Natural killer cell treated with Interleukin-12 subunit alpha and Interleukin-12 subunit beta and Interleukin-15 and Interleukin-18, amount 100 ng/mL, for 72 hours (primary cell): ENCODE results near the gene SAFB2. TPM values are rescaled to one million over a fixed set of nuclear protein-coding genes. Genes with fewer than 3 reads are reported as not detected.

Experiments used
- ATAC-seq, 2 donors: fragments of 150-1000 bp; cut with Tn5 transposase in 1 of 2; sonication (Bioruptor Pico), chemical (Tn5 transposase) in 1 of 2; 2 replicates each; pipeline ENCODE4 v1.10.0; 2021
- DNase-seq: peaks from one replicate; pipeline ENCODE4 v3.0.0; 2022; ENCODE audit warnings: low spot score
- H3K27ac Mint-ChIP-seq, 2 donors: 1 replicate in 1 of 2; 2 replicates in 1 of 2; pipeline ENCODE4 v1.8.0; 2022; ENCODE audit warnings: mixed read lengths in 2 of 2, mild to moderate bottlenecking in 1 of 2, moderate library complexity in 1 of 2
- H3K27me3 Mint-ChIP-seq, 2 donors: 1 replicate in 1 of 2; 2 replicates in 1 of 2; pipeline ENCODE4 v1.8.0; 2022; ENCODE audit warnings: mixed read lengths in 2 of 2
- H3K36me3 Mint-ChIP-seq: one replicate; pipeline ENCODE4 v1.8.0; 2022; ENCODE audit warnings: mixed read lengths
- H3K4me1 Mint-ChIP-seq, 2 donors: 1 replicate in 1 of 2; 2 replicates in 1 of 2; pipeline ENCODE4 v1.8.0; 2022; ENCODE audit warnings: low read depth in 2 of 2, mixed read lengths in 2 of 2, mild to moderate bottlenecking in 1 of 2
- H3K4me3 Mint-ChIP-seq: one replicate; pipeline ENCODE4 v1.8.0; 2022; ENCODE audit warnings: mixed read lengths
- H3K9me3 Mint-ChIP-seq: 2 replicates; pipeline ENCODE4 v1.8.0; 2022; ENCODE audit warnings: mixed read lengths
- total RNA-seq, 2 donors: library from RNA; stranded (reverse); gene quantifications; one replicate each; pipeline ENCODE4 v1.2.3, GENCODE V29; 2022

Gene SAFB2
- total RNA-seq, 2 donors from 2014 or later = 116 to 204 TPM

DNA sequence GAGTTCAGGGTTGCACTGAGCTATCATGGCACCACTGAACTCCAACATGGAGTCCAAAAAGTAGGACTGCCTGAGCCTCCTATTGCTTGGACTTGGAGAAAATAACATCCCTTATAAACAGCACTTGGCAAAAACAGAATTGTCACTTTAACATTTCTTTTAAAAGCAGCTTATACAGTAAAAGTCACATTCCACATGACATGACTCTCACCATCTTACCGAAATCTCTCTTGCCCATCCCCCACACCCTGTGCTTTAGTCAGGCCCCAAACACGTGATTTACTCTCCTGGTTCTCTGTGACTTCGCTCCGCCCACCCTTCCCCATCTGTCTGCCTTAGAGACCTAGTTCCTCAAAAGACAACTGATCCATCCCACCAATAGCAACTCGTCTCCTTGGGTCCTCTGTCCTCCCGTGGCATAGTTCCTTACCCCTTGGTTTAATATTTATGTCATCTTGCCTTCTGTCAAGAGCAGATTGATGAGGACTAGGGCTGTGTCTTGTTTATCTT lies 4.9 kb upstream of the SAFB2 start:
- Mint-ChIP-seq H3K27me3 (no peaks in the 10 kb centered on the region), H3K9me3 (no peaks in the 10 kb centered on the region), H3K4me3 (peak overlapping the region; percentile 12), H3K27ac (peak overlapping the region; percentile 65 to 81), H3K36me3 (peaks cover 38% of the 10 kb centered on the region), H3K4me1 (peaks cover 54 to 64% of the 10 kb centered on the region in 2 donors)
- no peak for DNase-seq
- ATAC-seq = no peak

DNA sequence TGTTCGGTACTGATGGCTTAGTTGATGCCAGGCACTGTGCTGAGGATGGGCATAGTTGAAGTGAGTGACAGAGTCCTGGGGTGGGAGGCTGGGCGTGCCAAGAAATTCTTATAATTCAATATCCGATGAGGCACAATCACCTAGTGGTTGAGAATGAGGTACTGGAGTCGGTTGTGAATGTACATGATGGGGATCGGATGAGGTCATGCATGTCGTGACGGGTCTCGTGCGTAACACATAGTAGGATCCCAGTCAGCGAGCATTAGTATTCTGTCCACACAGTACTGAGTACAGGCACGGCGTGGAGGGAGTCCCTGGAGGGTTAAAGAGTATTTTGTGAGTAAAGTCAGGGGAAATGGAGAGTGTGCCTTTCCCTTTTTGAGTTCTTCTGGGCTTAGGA lies 3.1 kb upstream of the SAFB2 start:
- peak overlapping the region; percentile 100 for H3K27ac Mint-ChIP-seq
- no peaks in the 10 kb centered on the region for H3K9me3 Mint-ChIP-seq
- DNase-seq (no peak), ATAC-seq (no peak)
- peaks cover 50 to 57% of the 10 kb centered on the region in 2 donors for H3K4me1 Mint-ChIP-seq
- no peaks in the 10 kb centered on the region for H3K27me3 Mint-ChIP-seq
- peak overlapping the region; percentile 99 for H3K4me3 Mint-ChIP-seq
- H3K36me3 Mint-ChIP-seq = peaks cover 32% of the 10 kb centered on the region

DNA sequence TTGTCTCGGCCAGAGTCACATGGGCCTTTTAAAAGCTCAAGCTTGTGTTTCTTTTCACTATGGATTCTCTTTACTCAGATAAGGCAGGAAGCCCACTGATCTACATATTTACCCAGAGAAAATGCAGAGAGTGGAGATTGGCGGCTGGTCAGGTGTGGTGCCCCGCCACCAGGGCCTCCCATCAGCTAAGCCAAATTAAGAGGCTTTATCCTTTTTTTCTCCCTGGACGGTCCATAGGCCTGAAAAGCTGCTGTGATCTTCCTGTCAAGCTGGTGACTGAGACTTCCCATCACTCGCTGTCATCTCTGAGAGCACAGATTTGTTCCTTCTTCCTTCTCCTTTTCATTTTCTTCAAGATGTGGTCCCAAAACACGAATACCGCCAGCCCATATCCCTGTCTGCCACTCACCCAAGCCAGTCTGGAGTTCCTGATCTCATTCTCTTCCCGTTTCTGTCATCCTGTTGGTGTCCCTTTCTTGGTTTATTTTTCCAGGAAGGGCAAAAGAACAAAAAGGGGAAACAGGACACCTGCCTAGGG lies 2.2 kb upstream of the SAFB2 start:
- Mint-ChIP-seq H3K9me3 (no peaks in the 10 kb centered on the region), H3K27ac (peak overlapping the region; percentile 100), H3K36me3 (peaks cover 37% of the 10 kb centered on the region), H3K4me3 (peak overlapping the region; percentile 99), H3K4me1 (peaks cover 57 to 66% of the 10 kb centered on the region in 2 donors), H3K27me3 (no peaks in the 10 kb centered on the region)
- no peak for ATAC-seq
- no peak for DNase-seq

DNA sequence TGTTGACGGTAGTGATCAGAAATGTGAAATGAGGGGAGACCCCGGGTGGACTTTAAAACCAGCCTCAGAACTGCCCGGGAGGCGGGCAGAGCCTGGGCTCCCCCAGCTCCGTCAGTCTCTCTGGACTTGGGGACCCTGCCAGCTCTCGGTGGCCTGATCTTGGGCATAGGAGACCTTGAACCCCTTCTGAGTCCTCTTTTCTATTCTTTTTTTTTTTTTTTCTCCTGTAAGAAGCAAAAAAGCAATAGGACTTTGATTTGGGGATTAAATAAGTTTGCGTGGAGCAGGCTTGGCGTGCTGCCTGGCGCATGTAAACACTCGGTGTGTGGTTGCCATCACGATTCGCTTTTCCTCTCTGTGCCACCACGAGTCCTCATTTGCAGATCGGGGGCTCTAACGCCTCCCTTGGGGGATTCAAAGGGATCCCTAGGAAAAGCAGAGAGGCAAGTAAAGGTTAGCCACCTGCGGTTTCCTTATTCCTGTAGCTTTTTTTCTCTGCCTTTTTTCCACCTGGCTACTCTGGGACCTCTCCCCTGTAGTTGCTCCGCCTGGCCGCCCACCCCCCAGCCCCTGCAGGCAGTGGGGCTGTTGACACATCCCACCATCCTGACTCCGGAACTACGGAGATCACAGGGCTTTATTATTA lies 1.6 kb upstream of the SAFB2 start:
- DNase-seq = no peak
- Mint-ChIP-seq H3K4me1 (peaks cover 57 to 68% of the 10 kb centered on the region in 2 donors), H3K36me3 (peaks cover 37% of the 10 kb centered on the region), H3K4me3 (peak overlapping the region; percentile 99), H3K27me3 (no peaks in the 10 kb centered on the region), H3K27ac (peak overlapping the region; percentile 100), H3K9me3 (no peaks in the 10 kb centered on the region)
- ATAC-seq = no peak

DNA sequence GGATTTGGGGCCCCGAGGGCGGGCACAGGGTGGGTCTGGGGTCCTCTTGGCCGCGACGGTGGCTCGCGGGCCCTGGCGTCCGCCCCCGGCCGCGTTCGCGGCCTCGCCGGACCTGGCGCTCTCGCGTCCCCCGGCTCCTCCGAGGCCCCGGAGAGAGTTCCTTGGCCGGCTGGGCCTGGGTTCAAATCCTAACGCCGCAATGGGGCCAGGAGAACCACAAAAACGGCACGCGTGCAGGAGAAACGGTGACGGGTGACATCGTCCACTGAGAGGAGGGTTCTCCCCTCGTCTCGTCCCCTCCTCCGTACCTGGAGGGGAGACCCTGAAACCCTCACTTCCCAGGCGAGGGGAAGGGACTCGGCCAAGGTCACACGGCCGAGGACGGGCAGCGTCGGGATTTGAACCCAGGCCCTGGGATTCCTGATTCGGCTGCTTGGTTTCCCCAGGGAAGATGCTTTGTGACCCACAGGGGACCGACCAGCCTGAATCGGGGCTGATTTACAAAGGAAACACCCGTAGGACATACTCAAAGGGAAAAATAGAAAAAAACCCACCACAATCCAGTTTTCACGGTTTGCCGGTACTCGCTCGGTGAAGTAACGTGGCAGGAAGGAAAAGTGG lies 931 bp upstream of the SAFB2 start:
- peak in 1 of 2 donors; percentile 2 for ATAC-seq

DNA sequence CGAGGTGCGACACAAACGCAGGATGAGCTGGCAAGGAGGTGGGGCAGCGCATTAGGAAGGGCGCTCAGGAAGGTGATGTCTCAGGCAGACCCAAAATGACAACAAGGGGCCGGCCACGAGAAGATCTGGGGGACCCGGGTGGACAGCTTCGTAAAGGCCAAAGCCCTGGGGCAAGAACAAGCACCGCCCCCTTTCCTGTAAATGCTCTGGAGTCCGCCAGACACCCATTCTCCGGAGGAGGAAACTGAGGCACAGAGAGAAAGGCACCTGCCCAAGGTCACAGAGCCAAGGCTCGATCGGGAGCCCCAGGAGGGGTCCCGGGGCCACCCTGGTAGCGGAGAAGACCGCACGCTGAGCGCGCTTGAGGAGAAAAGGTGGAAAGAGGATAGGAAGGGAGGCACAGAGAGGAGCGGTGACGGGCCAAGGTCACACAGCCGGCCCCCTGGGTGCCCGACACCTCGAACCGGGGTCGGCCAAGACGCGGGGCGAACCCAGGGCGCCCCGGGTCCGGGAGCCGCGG lies 571 bp downstream of the SAFB2 start:
- Mint-ChIP-seq H3K4me1 (peaks cover 50 to 58% of the 10 kb centered on the region in 2 donors), H3K9me3 (no peaks in the 10 kb centered on the region), H3K27ac (peak overlapping the region; percentile 100), H3K36me3 (peaks cover 38% of the 10 kb centered on the region), H3K4me3 (peak overlapping the region; percentile 99), H3K27me3 (no peaks in the 10 kb centered on the region)
- no peak for ATAC-seq
- DNase-seq = no peak

More for the DNA sequence above, 931 bp upstream of the SAFB2 start:
- Mint-ChIP-seq H3K9me3 (no peaks in the 10 kb centered on the region), H3K4me1 (peaks cover 55 to 67% of the 10 kb centered on the region in 2 donors), H3K27ac (peak overlapping the region; percentile 100), H3K4me3 (peak overlapping the region; percentile 99), H3K36me3 (peaks cover 43% of the 10 kb centered on the region), H3K27me3 (no peaks in the 10 kb centered on the region)
- DNase-seq = no peak

DNA sequence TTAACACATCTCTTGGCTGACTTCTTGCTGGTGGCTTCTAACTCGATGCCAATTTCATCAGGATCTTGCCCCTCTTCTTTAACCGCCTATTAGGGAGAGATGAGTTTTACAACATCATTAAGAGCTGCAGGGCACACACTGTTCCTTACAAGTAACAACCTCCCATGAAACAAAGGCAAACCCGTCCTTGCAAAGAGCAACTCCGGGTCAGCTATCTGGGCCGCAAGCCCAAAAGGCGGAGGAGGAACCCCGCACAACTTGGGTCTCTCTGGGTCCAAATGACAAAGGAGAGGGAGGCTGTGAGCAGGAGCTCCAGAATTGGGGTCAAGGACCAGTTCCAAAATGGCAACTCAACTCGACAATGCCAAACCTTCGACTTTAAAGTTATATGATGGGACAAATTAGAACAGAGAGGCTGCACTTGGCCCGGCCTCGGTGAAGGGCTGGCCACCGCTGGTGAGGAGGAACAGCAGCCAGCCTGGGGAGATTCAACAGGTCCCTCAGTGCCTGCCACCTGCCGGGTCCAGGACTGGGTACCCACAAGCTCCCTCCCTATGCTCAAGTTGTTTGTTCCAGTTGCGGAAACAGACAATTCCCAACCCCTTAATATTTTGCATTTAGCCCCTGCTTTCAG lies 1.1 kb downstream of the SAFB2 start:
- H3K36me3 Mint-ChIP-seq = peaks cover 38% of the 10 kb centered on the region
- no peak for DNase-seq
- peaks cover 47 to 54% of the 10 kb centered on the region in 2 donors for H3K4me1 Mint-ChIP-seq
- H3K9me3 Mint-ChIP-seq = no peaks in the 10 kb centered on the region
- peak overlapping the region; percentile 100 for H3K27ac Mint-ChIP-seq
- H3K27me3 Mint-ChIP-seq = no peaks in the 10 kb centered on the region
- H3K4me3 Mint-ChIP-seq = peak overlapping the region; percentile 99
- ATAC-seq = no peak

DNA sequence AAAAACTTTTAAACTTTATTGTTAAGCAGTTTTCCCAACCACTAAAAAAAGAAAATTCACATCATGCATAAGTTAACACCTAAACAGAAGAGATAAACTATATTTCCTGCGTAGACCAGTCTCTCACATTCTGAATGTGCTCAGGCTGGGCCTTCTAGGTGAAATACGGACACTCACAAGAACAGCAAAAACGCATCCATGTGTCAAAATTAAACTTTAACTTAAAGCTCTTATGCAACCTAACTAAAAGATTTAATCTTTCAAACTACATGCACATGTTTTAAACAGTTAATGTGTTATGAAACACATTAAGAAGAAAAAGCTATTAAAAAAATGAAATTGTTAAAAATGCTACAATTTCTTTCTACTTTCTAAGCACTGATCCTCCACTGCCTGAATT lies 2.6 kb downstream of the SAFB2 start:
- H3K4me1 Mint-ChIP-seq = peaks cover 40% of the 10 kb centered on the region in 2 donors
- ATAC-seq (no peak), DNase-seq (no peak)
- no peaks in the 10 kb centered on the region for H3K9me3 Mint-ChIP-seq
- H3K27ac Mint-ChIP-seq = peak overlapping the region in 1 of 2 donors; percentile 100
- peak overlapping the region; percentile 99 for H3K4me3 Mint-ChIP-seq
- peaks cover 32% of the 10 kb centered on the region for H3K36me3 Mint-ChIP-seq
- H3K27me3 Mint-ChIP-seq = no peaks in the 10 kb centered on the region

DNA sequence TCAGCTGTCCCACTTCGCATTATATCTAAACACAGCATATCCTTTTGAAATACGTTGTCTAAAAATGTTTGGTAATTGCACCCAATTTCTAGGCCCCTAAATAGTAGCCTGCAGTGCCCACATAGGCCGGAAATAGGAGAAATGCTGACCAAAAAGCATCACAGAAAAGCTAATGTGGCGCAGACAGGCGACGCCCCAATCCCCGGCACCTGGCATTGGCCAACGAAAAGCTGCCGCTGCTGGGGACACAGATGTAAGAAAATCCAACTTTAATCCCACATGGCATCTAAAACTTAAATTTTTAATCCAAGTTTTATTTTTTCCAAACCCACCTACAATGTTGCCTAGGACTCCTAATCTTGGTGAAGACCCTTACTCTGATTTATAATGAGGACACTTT lies 4.0 kb downstream of the SAFB2 start:
- ATAC-seq = no peak
- no peak overlapping the region for H3K4me3 Mint-ChIP-seq
- peaks cover 31 to 35% of the 10 kb centered on the region in 2 donors for H3K4me1 Mint-ChIP-seq
- no peaks in the 10 kb centered on the region for H3K27me3 Mint-ChIP-seq
- H3K36me3 Mint-ChIP-seq = peaks cover 36% of the 10 kb centered on the region
- H3K9me3 Mint-ChIP-seq = no peaks in the 10 kb centered on the region
- no peak for DNase-seq
- H3K27ac Mint-ChIP-seq = no peak overlapping the region

DNA sequence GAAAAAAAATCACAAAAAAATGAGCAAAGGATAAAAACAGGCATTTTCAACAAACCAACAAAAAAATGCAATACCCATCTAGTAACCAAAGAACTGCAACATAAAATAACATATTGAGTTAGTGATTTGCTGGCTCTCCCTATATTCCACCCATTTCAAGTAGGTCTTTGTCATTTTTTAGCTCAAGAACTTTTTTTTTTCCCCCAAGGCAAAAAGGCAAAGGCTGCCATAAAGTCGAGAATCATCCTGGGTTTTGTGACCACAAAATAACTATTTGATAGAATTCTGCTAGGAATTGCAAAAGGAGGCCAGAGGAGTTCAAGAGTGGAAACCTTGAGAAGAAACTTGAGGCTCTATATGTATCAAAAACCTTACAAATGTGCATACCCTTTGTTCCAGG lies 5.5 kb downstream of the SAFB2 start:
- DNase-seq = no peak
- no peaks in the 10 kb centered on the region for H3K27me3 Mint-ChIP-seq
- H3K27ac Mint-ChIP-seq = no peak overlapping the region
- H3K36me3 Mint-ChIP-seq = peaks cover 46% of the 10 kb centered on the region
- H3K9me3 Mint-ChIP-seq = no peaks in the 10 kb centered on the region
- peaks cover 31 to 33% of the 10 kb centered on the region in 2 donors for H3K4me1 Mint-ChIP-seq
- H3K4me3 Mint-ChIP-seq = no peak overlapping the region
- no peak for ATAC-seq

DNA sequence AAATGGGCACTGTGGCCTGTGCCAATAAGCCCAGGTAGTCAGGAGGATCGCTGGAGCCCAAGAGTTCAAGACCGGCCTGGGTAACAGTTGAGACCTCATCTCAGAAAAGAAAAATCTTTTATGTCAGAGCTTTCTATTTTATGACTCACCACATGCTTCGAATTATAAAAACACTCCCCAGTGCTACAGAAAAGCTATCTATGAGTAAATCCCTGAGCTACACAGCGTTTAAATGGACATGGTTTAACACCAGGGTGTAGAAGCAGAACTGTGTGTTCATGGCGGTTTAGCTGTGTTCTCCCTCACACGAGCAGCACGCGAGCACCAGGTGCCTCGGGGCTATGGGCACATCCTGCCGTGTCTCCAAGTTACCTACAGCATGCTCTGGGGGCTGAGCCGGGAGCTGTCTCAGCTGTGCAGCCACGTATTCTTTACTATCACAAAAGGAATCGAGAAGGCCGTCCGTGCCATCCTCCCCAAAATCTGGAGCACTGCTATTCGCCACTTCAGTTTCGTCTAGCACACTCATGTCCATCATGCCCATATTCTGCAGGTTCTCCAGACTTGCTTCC lies 6.7 kb downstream of the SAFB2 start:
- H3K9me3 Mint-ChIP-seq = no peaks in the 10 kb centered on the region
- no peaks in the 10 kb centered on the region for H3K27me3 Mint-ChIP-seq
- no peak for ATAC-seq
- DNase-seq = no peak
- no peak overlapping the region for H3K27ac Mint-ChIP-seq
- peaks cover 24 to 25% of the 10 kb centered on the region in 2 donors for H3K4me1 Mint-ChIP-seq
- H3K4me3 Mint-ChIP-seq = no peak overlapping the region
- H3K36me3 Mint-ChIP-seq = peaks cover 49% of the 10 kb centered on the region

DNA sequence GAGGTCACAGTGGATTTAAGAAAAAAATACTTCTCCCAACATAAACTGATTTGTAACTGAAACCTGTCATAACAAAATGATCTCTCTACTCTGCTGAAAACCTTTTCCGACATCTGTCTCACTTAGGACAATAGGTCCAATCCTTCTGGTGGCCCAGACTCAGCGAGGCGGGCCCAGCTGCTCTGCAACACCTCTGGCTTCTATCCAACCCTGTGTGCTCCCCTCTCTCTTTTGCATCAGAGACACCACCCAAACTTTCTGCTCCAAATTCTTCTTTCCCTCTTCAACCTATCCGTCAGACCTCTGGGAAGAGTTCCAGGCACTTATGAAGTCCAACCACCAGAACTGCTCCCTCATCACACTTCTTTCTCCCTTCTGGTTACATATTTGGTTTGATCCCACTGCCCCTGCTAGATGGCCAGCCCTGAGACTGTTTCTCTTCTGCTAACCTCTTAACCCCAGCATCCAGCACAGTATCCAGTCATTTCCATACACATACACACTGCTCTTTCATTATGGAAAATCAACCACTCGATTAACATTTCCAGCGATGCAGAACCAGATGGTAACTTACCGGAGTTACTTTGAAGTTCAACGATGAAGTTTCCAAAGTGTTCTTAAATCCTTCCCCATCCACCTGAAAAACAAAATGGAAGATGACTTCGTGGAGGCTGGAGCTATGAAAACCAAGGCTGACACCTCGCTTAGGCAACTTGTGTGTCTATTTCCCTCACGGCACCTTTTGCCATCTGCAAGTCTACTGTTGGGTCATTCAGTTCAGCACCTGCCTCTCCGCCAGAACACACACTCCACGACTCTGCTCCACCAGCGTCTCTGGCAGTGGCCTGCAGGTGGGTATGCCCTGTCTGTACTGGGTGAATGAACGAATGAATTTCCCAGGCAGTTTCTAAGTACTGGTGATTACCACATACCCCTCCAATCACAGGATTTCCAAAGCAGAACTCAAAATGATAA lies 9.4 kb downstream of the SAFB2 start:
- H3K4me1 Mint-ChIP-seq = peaks cover 9 to 10% of the 10 kb centered on the region in 2 donors
- no peaks in the 10 kb centered on the region for H3K9me3 Mint-ChIP-seq
- peaks cover 44% of the 10 kb centered on the region for H3K36me3 Mint-ChIP-seq
- no peaks in the 10 kb centered on the region for H3K27me3 Mint-ChIP-seq
- H3K4me3 Mint-ChIP-seq = no peak overlapping the region
- peak overlapping the region in 1 of 2 donors; percentile 8 for H3K27ac Mint-ChIP-seq
- DNase-seq = no peak
- ATAC-seq = no peak
